ENCODE results near the gene IL22RA1. TPM values are rescaled to one million over a fixed set of nuclear protein-coding genes. Genes with fewer than 3 reads are reported as not detected.

The IL22RA1 gene
- total RNA-seq, 1 donor from 2014 or later = not detected

GRCh38 chr1:24098943-24099638 is 43.8 kb downstream of the IL22RA1 start:
- intact Hi-C loops (cut with micrococcal nuclease) = no loop called here

- intact Hi-C loops (cut with micrococcal nuclease) = no loop called here
These were observed 44.8 kb downstream of the IL22RA1 start for GRCh38 chr1:24098102-24098501.

GRCh38 chr1:24097663-24098062 is 45.3 kb downstream of the IL22RA1 start:
- intact Hi-C loops (cut with micrococcal nuclease) = no loop called here

- intact Hi-C loops (cut with micrococcal nuclease) = no loop called here
These were observed 46.2 kb downstream of the IL22RA1 start for GRCh38 chr1:24096739-24097103.

GRCh38 chr1:24096009-24096738 is 46.8 kb downstream of the IL22RA1 start:
- intact Hi-C loops (cut with micrococcal nuclease) = no loop called here

- intact Hi-C loops (cut with micrococcal nuclease) = no loop called here
These were observed 47.6 kb downstream of the IL22RA1 start for GRCh38 chr1:24095140-24095859.

GRCh38 chr1:24094554-24094953 is 48.4 kb downstream of the IL22RA1 start:
- intact Hi-C loops (cut with micrococcal nuclease) = no loop called here

- intact Hi-C loops (cut with micrococcal nuclease) = no loop called here
These were observed 49.2 kb downstream of the IL22RA1 start for GRCh38 chr1:24093732-24094131.

GRCh38 chr1:24092979-24093378 is 50.0 kb downstream of the IL22RA1 start:
- intact Hi-C loops (cut with micrococcal nuclease) = no loop called here

- intact Hi-C loops (cut with micrococcal nuclease) = no loop called here
These were observed 50.9 kb downstream of the IL22RA1 start for GRCh38 chr1:24091971-24092482.

- intact Hi-C loops (cut with micrococcal nuclease) = no loop called here
These were observed 52.2 kb downstream of the IL22RA1 start for GRCh38 chr1:24090736-24091135.

- intact Hi-C loops (cut with micrococcal nuclease) = no loop called here
These were observed 53.0 kb downstream of the IL22RA1 start for GRCh38 chr1:24089743-24090555.

GRCh38 chr1:24089027-24089742 is 53.8 kb downstream of the IL22RA1 start:
- intact Hi-C loops (cut with micrococcal nuclease) = no loop called here

- intact Hi-C loops (cut with micrococcal nuclease) = no loop called here
These were observed 56.5 kb downstream of the IL22RA1 start for GRCh38 chr1:24086466-24086865.

GRCh38 chr1:24085546-24085945 is 57.4 kb downstream of the IL22RA1 start:
- intact Hi-C loops (cut with micrococcal nuclease) = no loop called here

- intact Hi-C loops (cut with micrococcal nuclease) = no loop called here
These were observed 57.9 kb downstream of the IL22RA1 start for GRCh38 chr1:24085007-24085406.

- intact Hi-C loops (cut with micrococcal nuclease) = no loop called here
These were observed 58.9 kb downstream of the IL22RA1 start for GRCh38 chr1:24084050-24084449.

- intact Hi-C loops (cut with micrococcal nuclease) = no loop called here
These were observed 60.6 kb downstream of the IL22RA1 start for GRCh38 chr1:24082372-24082771.

GRCh38 chr1:24081190-24081589 is 61.8 kb downstream of the IL22RA1 start:
- intact Hi-C loops (cut with micrococcal nuclease) = no loop called here

GRCh38 chr1:24080131-24080530 is 62.8 kb downstream of the IL22RA1 start:
- intact Hi-C loops (cut with micrococcal nuclease) = no loop called here
